ENCODE measurements around the gene SFXN3.

The SFXN3 gene

DNA sequence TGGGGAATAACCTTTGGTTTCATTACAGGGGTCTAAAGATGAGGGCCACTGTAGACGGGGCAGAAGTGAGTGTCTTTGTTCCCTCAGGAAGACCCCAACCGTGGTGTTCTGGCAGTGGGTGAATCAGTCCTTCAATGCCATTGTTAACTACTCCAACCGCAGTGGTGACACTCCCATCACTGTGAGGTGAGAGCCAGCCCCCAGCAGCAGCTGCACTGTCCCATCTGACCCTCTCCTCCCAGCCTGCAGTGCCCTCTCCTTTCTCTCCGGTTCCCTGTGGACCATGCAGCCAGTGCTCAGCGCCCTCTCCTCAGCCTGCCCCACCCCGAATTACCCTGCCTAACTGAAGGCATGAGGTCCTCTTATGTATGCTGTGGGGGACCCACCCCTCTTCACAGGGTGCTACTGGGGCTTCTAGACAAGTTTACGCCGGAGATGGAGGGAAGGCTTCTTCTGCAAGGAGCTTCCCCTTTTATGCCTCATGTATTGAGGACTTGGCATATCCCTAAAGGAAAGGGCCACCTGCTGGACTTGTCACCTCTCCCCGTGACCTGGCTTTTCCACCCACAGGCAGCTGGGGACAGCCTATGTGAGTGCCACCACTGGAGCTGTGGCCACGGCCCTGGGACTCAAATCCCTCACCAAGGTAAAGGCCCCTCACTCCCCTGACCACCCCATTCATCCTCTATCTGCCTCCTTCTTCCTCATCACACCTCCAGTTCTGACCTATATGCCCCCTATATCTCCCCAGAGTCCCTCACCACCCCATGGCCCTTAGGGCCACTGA lies 5.1 kb downstream of the SFXN3 start:
- Histone ChIP-seq H3K27ac (ENCODE audit: low read length) (no peak overlapping the region), H3F3A (ENCODE audit: insufficient read depth, low read length) (no peaks in the 10 kb centered on the region), H3K79me2 (ENCODE audit: low read length) (no peaks in the 10 kb centered on the region), H3K9me3 (replicated peaks; ENCODE audit: insufficient read depth, low read length) (no peaks in the 10 kb centered on the region), H2AFZ (ENCODE audit: low read length) (no peak overlapping the region), H3K4me3 (ENCODE audit: low read length) (no peak overlapping the region), H3K4me1 (ENCODE audit: low read length) (peaks cover 13% of the 10 kb centered on the region), H3K27me3 (replicated peaks; ENCODE audit: insufficient read depth, low read length) (peaks cover 44% of the 10 kb centered on the region), H4K20me1 (ENCODE audit: insufficient read depth, low read length) (no peaks in the 10 kb centered on the region), H3K9ac (ENCODE audit: low read length) (no peak overlapping the region), H3K4me2 (ENCODE audit: low read depth, low read length) (no peak overlapping the region), H3K36me3 (replicated peaks; ENCODE audit: insufficient read depth, low read length) (no peaks in the 10 kb centered on the region), H3K9me2 (replicated peaks; ENCODE audit: insufficient read depth, low read length) (no peaks in the 10 kb centered on the region)
- TF ChIP-seq EZH2phosphoT487 (IDR thresholded peaks at IDR 0.05; ENCODE audit: low read length) (no peak), EZH2 (optimal IDR thresholded peaks at IDR 0.05; ENCODE audit: low read depth, low read length) (no peak)
- TF ChIP-seq, protein P1, sequence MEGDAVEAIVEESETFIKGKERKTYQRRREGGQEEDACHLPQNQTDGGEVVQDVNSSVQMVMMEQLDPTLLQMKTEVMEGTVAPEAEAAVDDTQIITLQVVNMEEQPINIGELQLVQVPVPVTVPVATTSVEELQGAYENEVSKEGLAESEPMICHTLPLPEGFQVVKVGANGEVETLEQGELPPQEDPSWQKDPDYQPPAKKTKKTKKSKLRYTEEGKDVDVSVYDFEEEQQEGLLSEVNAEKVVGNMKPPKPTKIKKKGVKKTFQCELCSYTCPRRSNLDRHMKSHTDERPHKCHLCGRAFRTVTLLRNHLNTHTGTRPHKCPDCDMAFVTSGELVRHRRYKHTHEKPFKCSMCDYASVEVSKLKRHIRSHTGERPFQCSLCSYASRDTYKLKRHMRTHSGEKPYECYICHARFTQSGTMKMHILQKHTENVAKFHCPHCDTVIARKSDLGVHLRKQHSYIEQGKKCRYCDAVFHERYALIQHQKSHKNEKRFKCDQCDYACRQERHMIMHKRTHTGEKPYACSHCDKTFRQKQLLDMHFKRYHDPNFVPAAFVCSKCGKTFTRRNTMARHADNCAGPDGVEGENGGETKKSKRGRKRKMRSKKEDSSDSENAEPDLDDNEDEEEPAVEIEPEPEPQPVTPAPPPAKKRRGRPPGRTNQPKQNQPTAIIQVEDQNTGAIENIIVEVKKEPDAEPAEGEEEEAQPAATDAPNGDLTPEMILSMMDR (IDR thresholded peaks at IDR 0.05; ENCODE audit: low read length): no peak
- no peak for DNase-seq

GRCh38 chr10:101036726-101037125 lies 5.7 kb downstream of the SFXN3 start:
- Histone ChIP-seq H3K9me2 (replicated peaks; ENCODE audit: insufficient read depth, low read length) (no peaks in the 10 kb centered on the region), H3K4me2 (ENCODE audit: low read depth, low read length) (no peak overlapping the region), H3K27me3 (replicated peaks; ENCODE audit: insufficient read depth, low read length) (peaks cover 37% of the 10 kb centered on the region), H3K9ac (ENCODE audit: low read length) (no peak overlapping the region), H3K27ac (ENCODE audit: low read length) (no peak overlapping the region), H3K79me2 (ENCODE audit: low read length) (no peaks in the 10 kb centered on the region), H3F3A (ENCODE audit: insufficient read depth, low read length) (0 out of 2 replicates have a peak, but pooled peaks cover under 1% of the 10 kb centered on the region), H3K4me1 (ENCODE audit: low read length) (peaks cover 8% of the 10 kb centered on the region), H2AFZ (ENCODE audit: low read length) (no peak overlapping the region), H3K9me3 (replicated peaks; ENCODE audit: insufficient read depth, low read length) (no peaks in the 10 kb centered on the region), H4K20me1 (ENCODE audit: insufficient read depth, low read length) (no peaks in the 10 kb centered on the region), H3K36me3 (replicated peaks; ENCODE audit: insufficient read depth, low read length) (no peaks in the 10 kb centered on the region), H3K4me3 (ENCODE audit: low read length) (no peak overlapping the region)
- no peak for DNase-seq
- no peak for TF ChIP-seq EZH2phosphoT487 (IDR thresholded peaks at IDR 0.05; ENCODE audit: low read length)
- TF ChIP-seq, protein P1 (IDR thresholded peaks at IDR 0.05; ENCODE audit: low read length): no peak
- TF ChIP-seq EZH2 (optimal IDR thresholded peaks at IDR 0.05; ENCODE audit: low read depth, low read length): no peak

- no peak for DNase-seq
- H3K27me3 ChIP-seq (replicated peaks; ENCODE audit: insufficient read depth, low read length): peaks cover 20% of the 10 kb centered on the region
These were observed 7.5 kb downstream of the SFXN3 start for GRCh38 chr10:101038484-101038883.

More at GRCh38 chr10:101038484-101038883, 7.5 kb downstream of the SFXN3 start:
- Histone ChIP-seq H3K27ac (ENCODE audit: low read length) (no peak overlapping the region), H4K20me1 (ENCODE audit: insufficient read depth, low read length) (no peaks in the 10 kb centered on the region), H2AFZ (ENCODE audit: low read length) (no peak overlapping the region), H3K9ac (ENCODE audit: low read length) (no peak overlapping the region), H3K9me2 (replicated peaks; ENCODE audit: insufficient read depth, low read length) (no peaks in the 10 kb centered on the region), H3F3A (ENCODE audit: insufficient read depth, low read length) (peaks cover 7% of the 10 kb centered on the region; the same call in 1 of the 2 replicates), H3K36me3 (replicated peaks; ENCODE audit: insufficient read depth, low read length) (no peaks in the 10 kb centered on the region), H3K4me2 (ENCODE audit: low read depth, low read length) (no peak overlapping the region), H3K4me1 (ENCODE audit: low read length) (peaks cover 17% of the 10 kb centered on the region), H3K4me3 (ENCODE audit: low read length) (no peak overlapping the region), H3K79me2 (ENCODE audit: low read length) (no peaks in the 10 kb centered on the region), H3K9me3 (replicated peaks; ENCODE audit: insufficient read depth, low read length) (no peaks in the 10 kb centered on the region)
- TF ChIP-seq, protein P1 (IDR thresholded peaks at IDR 0.05; ENCODE audit: low read length): peak; percentile 22
- TF ChIP-seq EZH2phosphoT487 (IDR thresholded peaks at IDR 0.05; ENCODE audit: low read length): no peak
- TF ChIP-seq EZH2 (optimal IDR thresholded peaks at IDR 0.05; ENCODE audit: low read depth, low read length): no peak
